GM23338 (cell line): Measurements from ENCODE around the gene KIF18A. TPM values are rescaled to one million over a fixed set of nuclear protein-coding genes. Genes with fewer than 3 reads are reported as not detected.

Experiments used
- ATAC-seq: fragments of 200-7000 bp; cut with Tn5 transposase; 3 replicates; pipeline ENCODE4 v1.9.1; 2020
- DNase-seq: peaks from one replicate; pipeline ENCODE4 v3.0.0-alpha.2; 2015; ENCODE audit warnings: low spot score
- H2AFZ ChIP-seq: fragments of 200-600 bp; sonication (generic); 2 replicates; pipeline ENCODE4 v1.8.0; 2016; ENCODE audit warnings: antibody characterized with exemption, mild to moderate bottlenecking, moderate library complexity
- H3F3A ChIP-seq: fragments of 200-600 bp; sonication (generic); replicated peaks from 2 replicates; pipeline ENCODE4 v1.8.0; 2017; ENCODE audit warnings: antibody characterized with exemption, mixed run types, low read depth
- H3K27ac ChIP-seq: fragments of 200-600 bp; sonication (generic); 2 replicates; pipeline ENCODE4 v1.6.1; 2016; ENCODE audit warnings: low read depth
- H3K27me3 ChIP-seq: fragments of 200-600 bp; sonication (generic); 2 replicates; pipeline ENCODE4 v1.8.0; 2016; ENCODE audit warnings: mild to moderate bottlenecking, mixed run types, moderate library complexity; ENCODE audit not compliant: insufficient read depth
- H3K36me3 ChIP-seq: fragments of 200-600 bp; sonication (generic); 2 replicates; pipeline ENCODE4 v1.8.0; 2016; ENCODE audit warnings: mild to moderate bottlenecking; ENCODE audit not compliant: insufficient read depth
- H3K4me1 ChIP-seq: fragments of 200-600 bp; sonication (generic); 2 replicates; pipeline ENCODE4 v1.8.0; 2016; ENCODE audit warnings: mild to moderate bottlenecking, moderate library complexity; ENCODE audit not compliant: insufficient read depth
- H3K4me2 ChIP-seq: fragments of 200-600 bp; sonication (generic); 2 replicates; pipeline ENCODE4 v1.7.1; 2017; ENCODE audit warnings: mixed run types
- H3K4me3 ChIP-seq: fragments of 200-600 bp; sonication (generic); 2 replicates; pipeline ENCODE4 v1.6.1; 2016; ENCODE audit warnings: mixed run types
- H3K79me2 ChIP-seq: fragments of 200-600 bp; sonication (generic); replicated peaks from 2 replicates; pipeline ENCODE4 v1.8.0; 2017; ENCODE audit warnings: mild to moderate bottlenecking; ENCODE audit not compliant: insufficient read depth
- H3K9me2 ChIP-seq: fragments of 200-600 bp; sonication (generic); 2 replicates; pipeline ENCODE4 v1.8.0; 2017; ENCODE audit not compliant: insufficient read depth
- H4K20me1 ChIP-seq: fragments of 200-600 bp; sonication (generic); replicated peaks from 2 replicates; pipeline ENCODE4 v1.8.0; 2017; ENCODE audit warnings: mild to moderate bottlenecking; ENCODE audit not compliant: insufficient read depth
- H3K27ac Mint-ChIP-seq: 2 replicates; pipeline ENCODE4 v1.8.0; 2020; ENCODE audit warnings: inconsistent platforms, mild to moderate bottlenecking, moderate library complexity, mixed read lengths
- H3K27me3 Mint-ChIP-seq: 3 replicates; pipeline ENCODE4 v1.8.0; 2022; ENCODE audit warnings: low read depth, mild to moderate bottlenecking, moderate library complexity, mixed read lengths, inconsistent platforms; ENCODE audit not compliant: insufficient read depth, poor library complexity
- H3K36me3 Mint-ChIP-seq: 3 replicates; pipeline ENCODE4 v1.8.0; 2021; ENCODE audit warnings: low read depth, mild to moderate bottlenecking, inconsistent platforms, moderate library complexity, mixed read lengths
- H3K4me1 Mint-ChIP-seq: 3 replicates; pipeline ENCODE4 v1.8.0; 2020; ENCODE audit warnings: mild to moderate bottlenecking, inconsistent platforms, mixed read lengths
- H3K4me3 Mint-ChIP-seq: 3 replicates; pipeline ENCODE4 v1.8.0; 2021; ENCODE audit warnings: moderate library complexity, mild to moderate bottlenecking, inconsistent platforms, mixed read lengths
- H3K9me3 Mint-ChIP-seq: 3 replicates; pipeline ENCODE4 v1.8.0; 2020; ENCODE audit warnings: moderate library complexity, mild to moderate bottlenecking, inconsistent platforms, mixed read lengths
- CREB1 ChIP-seq: fragments of 250-450 bp; sonication (Bioruptor Pico); IDR thresholded peaks from 2 replicates; pipeline ENCODE4 v1.5.0; 2020; ENCODE audit warnings: low read depth, mild to moderate bottlenecking, moderate library complexity
- CTCF ChIP-seq, 2 experiments: fragments of 200-600 bp in 1 of 2; sonication (generic) in 1 of 2; conservative IDR thresholded peaks; 2 replicates each; pipeline versions ENCODE4 v1.5.1 to v1.6.1; 2016 to 2017; ENCODE audit warnings: antibody characterized with exemption in 2 of 2, low read depth in 2 of 2, mild to moderate bottlenecking in 2 of 2, moderate library complexity in 1 of 2
- EZH2 ChIP-seq: fragments of 200-600 bp; sonication (generic); IDR thresholded peaks from one replicate; pipeline ENCODE4 v1.8.0; 2017; ENCODE audit warnings: antibody characterized with exemption, mild to moderate bottlenecking, low read depth; ENCODE audit not compliant: unreplicated experiment
- EZH2phosphoT487 ChIP-seq: fragments of 200-600 bp; sonication (generic); IDR thresholded peaks from one replicate; pipeline ENCODE4 v1.8.1; 2018; ENCODE audit warnings: antibody characterized with exemption; ENCODE audit not compliant: unreplicated experiment
- JUNB ChIP-seq: IDR thresholded peaks from one replicate; pipeline ENCODE4 v1.6.1; 2016; ENCODE audit warnings: antibody characterized with exemption; ENCODE audit not compliant: unreplicated experiment
- NANOG ChIP-seq: IDR thresholded peaks from 2 replicates; pipeline ENCODE4 v1.6.1; 2016; ENCODE audit warnings: antibody characterized with exemption, borderline replicate concordance
- POLR2AphosphoS5 ChIP-seq: IDR thresholded peaks from 2 replicates; pipeline ENCODE4 v1.6.1; 2016; ENCODE audit warnings: antibody characterized with exemption, low read depth
- REST ChIP-seq: IDR thresholded peaks from one replicate; pipeline ENCODE4 v1.6.1; 2018; ENCODE audit warnings: antibody characterized with exemption; ENCODE audit not compliant: unreplicated experiment
- ZNF114 ChIP-seq: fragments of 250-450 bp; sonication (Bioruptor Pico); IDR thresholded peaks from 2 replicates; pipeline ENCODE4 v1.5.0; 2020; ENCODE audit warnings: mild to moderate bottlenecking, moderate library complexity
- ZNF462 ChIP-seq: fragments of 250-450 bp; sonication (Bioruptor Pico); IDR thresholded peaks from 2 replicates; pipeline ENCODE4 v1.5.0; 2020; ENCODE audit warnings: mild to moderate bottlenecking, moderate library complexity
- polyA plus RNA-seq: library from polyadenylated mRNA; unstranded; fragments of >200 nt; fragmentation: Nextera tagmentation; extraction: Ambion mirVana; gene quantifications from 2 replicates; pipeline ENCODE4 v1.2.1, GENCODE V29; 2016
- total RNA-seq: library from RNA; depleted of rRNA; stranded (reverse); fragments of >200 nt; shearing (Covaris generic); gene quantifications from 2 replicates; pipeline ENCODE4 v1.2.3, GENCODE V29; 2014

The KIF18A gene
- total and polyA plus RNA-seq, 2 experiments from 2014 or later, result 22.2 to 26.5 TPM

- no peak for TF ChIP-seq REST
Observed at GRCh38 chr11:28104984-28105383, 3.0 kb downstream of the KIF18A start (continued).

- Histone ChIP-seq H3K27ac (no peak overlapping the region), H4K20me1 (no peaks in the 10 kb centered on the region; the same call in 1 of the 2 replicates), H3F3A (no peaks in the 10 kb centered on the region), H3K79me2 (peaks cover 90% of the 10 kb centered on the region), H3K4me2 (no peak overlapping the region), H3K9me2 (no peaks in the 10 kb centered on the region), H3K36me3 (no peaks in the 10 kb centered on the region), H3K27me3 (no peaks in the 10 kb centered on the region), H2AFZ (no peak overlapping the region), H3K4me1 (peaks cover 5% of the 10 kb centered on the region), H3K4me3 (no peak overlapping the region)
- Mint-ChIP-seq H3K27ac (no peak overlapping the region), H3K4me3 (no peak overlapping the region), H3K36me3 (no peaks in the 10 kb centered on the region), H3K9me3 (no peaks in the 10 kb centered on the region), H3K27me3 (peaks cover 7% of the 10 kb centered on the region), H3K4me1 (peaks cover 14% of the 10 kb centered on the region)
- no peak for ATAC-seq
- no peak for DNase-seq
- TF ChIP-seq EZH2, result no peak
- TF ChIP-seq JUNB, result no peak
- no peak for TF ChIP-seq EZH2phosphoT487
- TF ChIP-seq CTCF (conservative IDR thresholded peaks at IDR 0.05; ENCODE audit: low read depth in 2 of 2), result no peak
- no peak for TF ChIP-seq REST
- no peak for TF ChIP-seq NANOG
- TF ChIP-seq CREB1, result no peak
- no peak for TF ChIP-seq ZNF462 (CRISPR knock-in tag)
- no peak for TF ChIP-seq ZNF114
- TF ChIP-seq POLR2AphosphoS5, result no peak
Observed at GRCh38 chr11:28104425-28104824, 3.5 kb downstream of the KIF18A start.
